ENCODE measurements around the gene ABHD2. TPM values are rescaled to one million over a fixed set of nuclear protein-coding genes. Genes with fewer than 3 reads are reported as not detected.

ABHD2 gene
- total and polyA plus RNA-seq, 2 donors (not counting 1 experiment from before 2014, with no cell fraction given) = 39.5 to 84.9 TPM

DNA sequence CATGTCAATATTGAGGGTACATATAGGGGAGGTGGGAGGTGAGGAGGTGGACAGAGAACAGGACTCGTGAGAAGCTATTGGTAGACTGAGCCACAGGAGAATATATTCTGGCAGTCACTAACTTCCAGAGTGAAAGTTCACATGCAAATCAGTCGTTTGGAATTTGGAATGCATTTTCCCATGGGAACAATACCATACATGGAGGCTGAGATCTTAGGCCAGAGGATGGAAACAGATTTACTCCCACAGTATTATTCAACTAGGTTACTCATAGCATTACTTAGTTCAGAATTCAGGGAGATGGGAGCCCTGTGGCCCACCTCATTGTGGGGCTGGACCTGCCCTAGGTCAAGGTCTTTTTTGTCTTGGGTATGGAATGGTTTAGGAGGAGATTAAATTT lies 36.4 kb upstream of the ABHD2 start:
- Histone ChIP-seq H3K79me2 (ENCODE audit: control insufficient read depth, insufficient read depth, low read length) (no peaks in the 10 kb centered on the region), H3K4me2 (ENCODE audit: extremely low read depth, insufficient read depth, low read length) (no peak overlapping the region), H3K27me3 (ENCODE audit: control insufficient read depth, insufficient read depth, low read length) (no peaks in the 10 kb centered on the region), H2AFZ (ENCODE audit: low read length) (no peak overlapping the region), H3K9ac (ENCODE audit: insufficient read depth, low read length) (no peak overlapping the region), H3K36me3 (ENCODE audit: control insufficient read depth, insufficient read depth, low read length) (no peaks in the 10 kb centered on the region), H3K4me1 (ENCODE audit: control insufficient read depth, extremely low read depth, insufficient read depth, low read length) (peaks cover 8% of the 10 kb centered on the region), H3K27ac (ENCODE audit: insufficient read depth, low read length) (peak overlapping the region; percentile 73), H4K20me1 (ENCODE audit: control insufficient read depth, extremely low read depth, insufficient read depth, low read length) (no peaks in the 10 kb centered on the region), H3K9me3 (ENCODE audit: control insufficient read depth, insufficient read depth, low read depth, low read length) (no peaks in the 10 kb centered on the region), H3K4me3 (replicated peaks in 1 of 4; ENCODE audit: control extremely low read depth in 1 of 4, insufficient read depth in 1 of 4, low read depth in 3 of 4, low read length in 4 of 4) (no peak overlapping the region)
- TF ChIP-seq EZH2 (IDR thresholded peaks at IDR 0.05; ENCODE audit: low read length, missing control alignments) = no peak
- TF ChIP-seq, protein P1, sequence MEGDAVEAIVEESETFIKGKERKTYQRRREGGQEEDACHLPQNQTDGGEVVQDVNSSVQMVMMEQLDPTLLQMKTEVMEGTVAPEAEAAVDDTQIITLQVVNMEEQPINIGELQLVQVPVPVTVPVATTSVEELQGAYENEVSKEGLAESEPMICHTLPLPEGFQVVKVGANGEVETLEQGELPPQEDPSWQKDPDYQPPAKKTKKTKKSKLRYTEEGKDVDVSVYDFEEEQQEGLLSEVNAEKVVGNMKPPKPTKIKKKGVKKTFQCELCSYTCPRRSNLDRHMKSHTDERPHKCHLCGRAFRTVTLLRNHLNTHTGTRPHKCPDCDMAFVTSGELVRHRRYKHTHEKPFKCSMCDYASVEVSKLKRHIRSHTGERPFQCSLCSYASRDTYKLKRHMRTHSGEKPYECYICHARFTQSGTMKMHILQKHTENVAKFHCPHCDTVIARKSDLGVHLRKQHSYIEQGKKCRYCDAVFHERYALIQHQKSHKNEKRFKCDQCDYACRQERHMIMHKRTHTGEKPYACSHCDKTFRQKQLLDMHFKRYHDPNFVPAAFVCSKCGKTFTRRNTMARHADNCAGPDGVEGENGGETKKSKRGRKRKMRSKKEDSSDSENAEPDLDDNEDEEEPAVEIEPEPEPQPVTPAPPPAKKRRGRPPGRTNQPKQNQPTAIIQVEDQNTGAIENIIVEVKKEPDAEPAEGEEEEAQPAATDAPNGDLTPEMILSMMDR (conservative IDR thresholded peaks at IDR 0.05 in 1 of 2, IDR thresholded peaks at IDR 0.05 in 1 of 2; ENCODE audit: low read depth in 1 of 2, low read length in 2 of 2) = no peak
- peak; percentile 93 to 97 for DNase-seq (ENCODE audit: low read depth in 2 of 2)

DNA sequence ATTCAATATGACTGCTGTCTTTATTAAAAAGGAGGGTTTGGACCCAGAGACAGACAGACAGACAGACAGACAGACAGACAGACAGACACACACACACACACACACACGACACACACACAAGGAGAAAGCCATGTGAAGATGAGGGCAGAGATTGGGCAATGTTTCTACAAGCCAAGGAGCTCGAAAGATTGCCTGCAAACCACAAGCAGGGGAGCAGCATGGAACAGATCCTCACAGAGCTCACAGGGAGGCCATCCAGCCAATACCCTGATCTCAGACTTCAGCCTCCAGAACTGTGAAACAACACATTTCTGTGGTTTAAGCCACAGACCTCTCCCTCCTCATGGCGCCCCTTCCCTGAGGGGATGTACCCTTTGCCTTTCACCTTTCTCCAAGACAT lies 35.8 kb upstream of the ABHD2 start:
- peak; percentile 96 to 99 for DNase-seq (ENCODE audit: low read depth in 2 of 2)
- Histone ChIP-seq H3K27ac (ENCODE audit: insufficient read depth, low read length) (peak overlapping the region; percentile 73), H3K36me3 (ENCODE audit: control insufficient read depth, insufficient read depth, low read length) (no peaks in the 10 kb centered on the region), H3K4me3 (replicated peaks in 1 of 4; ENCODE audit: control extremely low read depth in 1 of 4, insufficient read depth in 1 of 4, low read depth in 3 of 4, low read length in 4 of 4) (no peak overlapping the region), H3K9me3 (ENCODE audit: control insufficient read depth, insufficient read depth, low read depth, low read length) (no peaks in the 10 kb centered on the region), H3K27me3 (ENCODE audit: control insufficient read depth, insufficient read depth, low read length) (no peaks in the 10 kb centered on the region), H4K20me1 (ENCODE audit: control insufficient read depth, extremely low read depth, insufficient read depth, low read length) (no peaks in the 10 kb centered on the region), H3K79me2 (ENCODE audit: control insufficient read depth, insufficient read depth, low read length) (no peaks in the 10 kb centered on the region), H2AFZ (ENCODE audit: low read length) (no peak overlapping the region), H3K4me1 (ENCODE audit: control insufficient read depth, extremely low read depth, insufficient read depth, low read length) (peaks cover 8% of the 10 kb centered on the region), H3K4me2 (ENCODE audit: extremely low read depth, insufficient read depth, low read length) (no peak overlapping the region), H3K9ac (ENCODE audit: insufficient read depth, low read length) (no peak overlapping the region)
- no peak for TF ChIP-seq EZH2 (IDR thresholded peaks at IDR 0.05; ENCODE audit: low read length, missing control alignments)
- TF ChIP-seq, protein P1 (conservative IDR thresholded peaks at IDR 0.05 in 1 of 2, IDR thresholded peaks at IDR 0.05 in 1 of 2; ENCODE audit: low read depth in 1 of 2, low read length in 2 of 2) = no peak

DNA sequence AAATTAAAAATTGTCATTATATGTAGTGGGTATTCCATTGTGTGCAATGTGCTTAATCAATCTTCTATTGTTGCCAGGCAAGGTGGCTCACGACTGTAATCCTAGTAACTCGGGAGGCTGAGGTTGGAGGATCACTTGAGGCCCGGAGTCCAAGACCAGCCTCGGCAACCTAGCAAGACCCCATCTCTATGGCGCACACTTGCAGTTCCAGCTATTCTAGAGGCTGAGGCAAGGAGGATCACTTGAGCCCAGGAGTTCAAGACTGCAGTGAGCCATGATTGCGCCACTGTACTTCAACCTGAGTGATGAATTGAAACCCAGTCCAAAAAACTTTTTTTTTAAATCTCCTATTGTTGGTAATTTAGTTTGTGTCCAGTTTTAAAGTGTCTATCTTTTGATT lies 33.4 kb upstream of the ABHD2 start:
- Histone ChIP-seq H3K4me3 (replicated peaks in 1 of 4; ENCODE audit: control extremely low read depth in 1 of 4, insufficient read depth in 1 of 4, low read depth in 3 of 4, low read length in 4 of 4) (no peak overlapping the region), H3K9ac (ENCODE audit: insufficient read depth, low read length) (no peak overlapping the region), H3K79me2 (ENCODE audit: control insufficient read depth, insufficient read depth, low read length) (no peaks in the 10 kb centered on the region), H3K27ac (ENCODE audit: insufficient read depth, low read length) (no peak overlapping the region), H4K20me1 (ENCODE audit: control insufficient read depth, extremely low read depth, insufficient read depth, low read length) (no peaks in the 10 kb centered on the region), H3K4me1 (ENCODE audit: control insufficient read depth, extremely low read depth, insufficient read depth, low read length) (peaks cover 8% of the 10 kb centered on the region), H3K36me3 (ENCODE audit: control insufficient read depth, insufficient read depth, low read length) (no peaks in the 10 kb centered on the region), H3K27me3 (ENCODE audit: control insufficient read depth, insufficient read depth, low read length) (no peaks in the 10 kb centered on the region), H3K9me3 (ENCODE audit: control insufficient read depth, insufficient read depth, low read depth, low read length) (no peaks in the 10 kb centered on the region), H3K4me2 (ENCODE audit: extremely low read depth, insufficient read depth, low read length) (no peak overlapping the region), H2AFZ (ENCODE audit: low read length) (no peak overlapping the region)
- no peak for DNase-seq (ENCODE audit: low read depth in 2 of 2)
- TF ChIP-seq, protein P1 (conservative IDR thresholded peaks at IDR 0.05 in 1 of 2, IDR thresholded peaks at IDR 0.05 in 1 of 2; ENCODE audit: low read depth in 1 of 2, low read length in 2 of 2) = no peak
- TF ChIP-seq EZH2 (IDR thresholded peaks at IDR 0.05; ENCODE audit: low read length, missing control alignments) = no peak

Data from fibroblast of lung (primary cell).